ENCODE data around the gene DIP2C. TPM values are rescaled to one million over a fixed set of nuclear protein-coding genes. Genes with fewer than 3 reads are reported as not detected.

Gene DIP2C
- total RNA-seq, 2 experiments from 2014 or later, result 0.70 to 0.76 TPM

DNA sequence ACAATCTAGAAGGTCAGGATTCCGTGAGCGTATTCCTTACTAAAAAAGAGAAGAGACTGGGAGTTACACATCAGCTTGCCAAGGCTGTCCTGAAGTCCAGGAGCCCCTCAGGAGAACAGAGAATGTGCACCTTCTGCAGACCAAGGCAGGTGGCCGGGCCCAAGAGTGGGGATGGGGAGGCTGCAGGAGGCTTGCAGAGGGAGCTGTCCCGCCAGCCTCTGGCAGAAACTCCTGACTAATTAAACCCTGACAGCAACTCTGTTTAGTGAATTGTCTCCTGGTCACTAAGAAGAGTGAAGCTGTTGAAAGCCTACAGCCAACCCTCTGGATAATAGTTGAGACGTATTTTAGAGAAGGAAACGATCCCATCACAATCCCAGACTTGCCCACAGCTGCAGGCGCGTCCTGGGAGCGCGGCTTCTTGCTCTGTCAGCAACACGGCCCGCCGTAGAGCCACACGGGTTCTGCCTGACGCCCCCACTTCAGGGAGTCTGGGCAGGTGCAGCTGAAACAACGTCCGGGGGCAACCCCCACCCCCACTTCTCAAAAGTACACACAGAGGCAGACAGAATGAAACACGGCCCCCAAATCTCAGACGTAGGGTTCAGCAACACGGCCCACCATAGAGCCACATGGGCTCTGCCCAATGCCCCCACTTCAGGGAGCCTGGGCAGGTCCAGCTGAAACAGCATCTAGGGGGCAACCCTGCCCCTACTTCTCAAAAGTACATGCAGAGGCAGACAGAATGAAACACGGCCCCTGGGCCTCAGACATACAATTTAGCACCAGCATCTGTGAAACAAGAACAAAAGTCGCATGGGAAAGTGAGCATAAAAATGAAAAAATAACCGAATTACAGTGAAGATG lies 45.2 kb downstream of the DIP2C start:
- Mint-ChIP-seq H3K4me1 (no peaks in the 10 kb centered on the region), H3K4me3 (no peak overlapping the region), H3K9me3 (no peaks in the 10 kb centered on the region), H3K27me3 (no peaks in the 10 kb centered on the region), H3K36me3 (ENCODE audit: low read depth) (no peaks in the 10 kb centered on the region), H3K27ac (no peak overlapping the region)
- ChIA-PET CTCF (no interaction called here), POLR2A (no interaction called here)
- no peak for DNase-seq

DNA sequence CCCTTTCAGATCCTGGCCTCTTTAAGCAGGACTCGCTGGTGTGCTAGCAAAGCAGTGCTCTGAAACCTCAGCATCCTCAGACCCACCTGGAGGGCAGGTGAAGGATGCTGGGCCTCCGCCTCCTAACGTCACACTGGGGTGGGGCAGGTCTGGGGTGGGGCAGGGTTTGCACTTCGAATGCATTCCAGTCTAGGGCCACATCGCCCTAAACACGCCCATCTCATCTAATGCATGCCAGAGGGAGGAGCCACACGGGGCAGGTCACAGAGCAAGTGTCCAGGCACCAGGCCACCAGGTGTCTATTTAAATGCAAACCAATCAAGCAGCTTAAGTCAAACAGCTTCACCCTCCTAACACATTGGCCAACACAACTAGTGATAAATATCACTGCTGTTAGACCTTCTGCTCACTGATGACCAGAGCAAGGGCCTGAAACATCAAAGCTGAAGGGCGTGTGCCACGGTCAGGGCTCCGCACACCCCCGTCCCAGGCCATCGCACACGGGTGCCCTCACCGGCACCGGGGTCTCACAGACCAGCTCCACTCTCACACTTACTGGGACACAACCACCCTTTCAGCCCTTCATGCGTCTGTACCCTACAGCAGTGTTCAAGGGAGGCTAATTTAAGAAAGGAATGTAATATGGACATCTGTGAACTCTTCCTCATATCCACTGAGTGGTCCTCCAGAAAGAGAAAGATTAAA lies 47.1 kb downstream of the DIP2C start:
- H3K9me3 Mint-ChIP-seq, result no peaks in the 10 kb centered on the region

DNA sequence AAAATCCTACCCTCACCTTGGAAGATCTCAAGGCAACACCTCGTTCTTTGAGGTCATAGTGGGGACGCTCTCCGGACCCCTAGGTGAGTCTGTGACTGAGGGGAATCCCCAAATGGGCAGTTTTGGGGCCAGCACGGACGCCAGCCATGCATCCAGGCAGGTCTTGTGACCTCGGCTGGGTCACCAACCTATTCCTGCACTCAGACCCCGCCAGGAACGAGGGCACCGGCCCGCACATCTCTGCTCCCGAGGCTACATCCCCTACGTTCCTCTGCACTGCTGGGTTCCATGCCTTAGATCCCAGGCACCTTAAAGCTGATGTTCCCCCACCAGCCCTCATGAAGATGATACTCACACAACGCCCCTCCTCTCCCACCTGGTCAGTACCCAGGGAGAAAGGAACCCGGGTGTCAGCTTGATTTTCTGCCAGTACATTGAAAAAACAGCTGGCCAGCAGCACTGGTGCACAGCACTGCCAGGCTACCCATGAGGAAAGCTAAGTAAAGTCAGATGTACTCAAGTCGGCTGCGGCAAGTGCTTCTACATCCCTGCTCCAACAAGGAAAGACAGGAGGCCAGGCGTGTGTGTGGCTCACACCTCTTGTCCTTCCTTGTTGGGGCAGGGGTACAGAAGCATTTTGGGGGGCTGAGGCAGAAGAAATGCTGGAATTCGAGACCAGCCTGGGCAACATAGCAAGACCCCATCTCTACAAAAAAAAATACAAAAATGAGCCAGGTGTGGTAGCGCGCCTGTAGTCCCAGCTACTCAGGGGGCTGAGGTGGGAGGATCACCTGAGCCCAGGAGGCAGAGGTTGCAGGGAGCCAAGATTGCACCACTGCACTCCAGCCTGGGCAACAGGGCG lies 48.1 kb downstream of the DIP2C start:
- ChIA-PET CTCF (no interaction called here), POLR2A (no interaction called here)
- no peak for DNase-seq
- H3K36me3 Mint-ChIP-seq (ENCODE audit: low read depth), result no peaks in the 10 kb centered on the region
- H3K27ac Mint-ChIP-seq, result no peak overlapping the region
- no peaks in the 10 kb centered on the region for H3K9me3 Mint-ChIP-seq
- H3K4me3 Mint-ChIP-seq, result no peak overlapping the region
- H3K4me1 Mint-ChIP-seq, result no peaks in the 10 kb centered on the region
- H3K27me3 Mint-ChIP-seq, result peaks cover 8% of the 10 kb centered on the region

More for the DNA sequence above, 47.1 kb downstream of the DIP2C start:
- no peaks in the 10 kb centered on the region for H3K36me3 Mint-ChIP-seq (ENCODE audit: low read depth)
- peaks cover 3% of the 10 kb centered on the region for H3K27me3 Mint-ChIP-seq
- no peak overlapping the region for H3K27ac Mint-ChIP-seq
- H3K4me3 Mint-ChIP-seq, result no peak overlapping the region
- no peak for DNase-seq
- H3K4me1 Mint-ChIP-seq, result no peaks in the 10 kb centered on the region
- ChIA-PET CTCF (no interaction called here), POLR2A (no interaction called here)

DNA sequence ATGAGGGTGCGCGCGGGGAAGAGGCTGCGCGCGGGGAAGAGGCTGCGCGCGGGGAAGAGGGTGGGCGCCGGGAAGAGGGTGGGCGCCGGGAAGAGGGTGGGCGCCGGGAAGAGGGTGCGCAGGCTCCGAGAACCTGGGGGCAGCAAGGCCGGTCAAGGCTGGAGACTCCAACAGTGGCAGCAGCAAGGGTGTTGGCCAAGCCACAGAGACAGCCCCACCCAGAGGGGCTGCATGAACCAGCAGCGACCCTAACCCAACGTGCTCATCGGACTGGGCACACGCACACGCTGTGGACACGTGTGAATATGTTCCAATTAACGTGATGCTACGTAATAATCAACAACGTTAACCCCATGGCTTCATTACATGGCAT lies 48.8 kb downstream of the DIP2C start:
- ChIA-PET POLR2A (no interaction called here), CTCF (no interaction called here)
- H3K36me3 Mint-ChIP-seq (ENCODE audit: low read depth), result no peaks in the 10 kb centered on the region
- H3K27ac Mint-ChIP-seq, result no peak overlapping the region
- no peak overlapping the region for H3K4me3 Mint-ChIP-seq
- H3K27me3 Mint-ChIP-seq, result peaks cover 10% of the 10 kb centered on the region
- no peak for DNase-seq
- no peaks in the 10 kb centered on the region for H3K4me1 Mint-ChIP-seq
- H3K9me3 Mint-ChIP-seq, result no peaks in the 10 kb centered on the region

GRCh38 chr10:639751-640672 lies 49.5 kb downstream of the DIP2C start:
- ChIA-PET CTCF (no interaction called here), POLR2A (no interaction called here)
- Mint-ChIP-seq H3K36me3 (ENCODE audit: low read depth) (no peaks in the 10 kb centered on the region), H3K4me3 (no peak overlapping the region), H3K9me3 (no peaks in the 10 kb centered on the region), H3K4me1 (no peaks in the 10 kb centered on the region), H3K27ac (no peak overlapping the region), H3K27me3 (peaks cover 10% of the 10 kb centered on the region)
- DNase-seq, result no peak

GRCh38 chr10:639001-639750 lies 50.3 kb downstream of the DIP2C start:
- ChIA-PET POLR2A (no interaction called here), CTCF (no interaction called here)
- Mint-ChIP-seq H3K27ac (no peak overlapping the region), H3K36me3 (ENCODE audit: low read depth) (no peaks in the 10 kb centered on the region), H3K4me3 (no peak overlapping the region), H3K4me1 (no peaks in the 10 kb centered on the region), H3K9me3 (no peaks in the 10 kb centered on the region), H3K27me3 (peaks cover 13% of the 10 kb centered on the region)
- DNase-seq, result no peak

DNA sequence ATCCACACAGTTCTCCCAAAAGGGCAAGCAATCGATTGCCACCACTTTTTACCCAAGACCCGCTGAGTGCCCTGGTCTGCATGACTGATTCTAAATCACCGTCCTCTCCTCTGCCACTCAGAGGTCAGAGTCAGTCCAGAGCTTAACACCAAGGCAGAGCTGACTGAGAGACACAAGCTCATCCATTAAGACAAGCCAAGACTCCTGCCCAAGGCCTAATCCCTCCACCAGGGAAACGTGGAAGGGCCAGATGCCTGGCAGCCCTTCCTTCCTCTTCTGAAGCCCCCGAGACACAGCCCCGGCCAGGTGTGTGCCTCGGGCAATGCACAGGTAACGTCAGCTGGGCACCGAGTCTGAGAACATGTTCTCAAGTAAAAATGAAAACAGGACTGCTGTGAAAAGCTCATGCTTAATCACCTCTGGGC lies 51.7 kb downstream of the DIP2C start:
- Mint-ChIP-seq H3K27ac (no peak overlapping the region), H3K9me3 (no peaks in the 10 kb centered on the region), H3K27me3 (peaks cover 13% of the 10 kb centered on the region), H3K36me3 (ENCODE audit: low read depth) (no peaks in the 10 kb centered on the region), H3K4me3 (no peak overlapping the region), H3K4me1 (no peaks in the 10 kb centered on the region)
- ChIA-PET CTCF (no interaction called here), POLR2A (no interaction called here)
- DNase-seq, result no peak

DNA sequence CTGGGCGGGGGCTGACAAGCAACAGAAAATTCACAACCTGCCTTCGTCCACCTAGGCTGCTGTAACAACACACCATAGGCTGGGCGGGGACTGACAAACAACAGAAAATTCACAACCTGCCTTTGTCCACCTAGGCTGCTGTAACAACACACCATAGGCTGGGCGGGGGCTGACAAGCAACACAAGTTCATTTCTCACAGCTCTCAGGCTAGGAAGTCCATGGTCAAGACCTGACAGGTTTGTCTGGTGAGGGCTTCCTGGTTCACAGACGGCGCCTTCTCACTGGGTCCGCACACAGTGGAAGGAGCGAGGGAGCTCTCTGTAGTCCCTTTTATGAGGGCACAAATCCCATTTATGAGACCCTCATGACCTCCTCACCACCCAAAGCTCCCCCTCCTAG lies 52.2 kb downstream of the DIP2C start:
- ChIA-PET POLR2A (no interaction called here), CTCF (no interaction called here)
- DNase-seq, result no peak
- no peaks in the 10 kb centered on the region for H3K36me3 Mint-ChIP-seq (ENCODE audit: low read depth)
- H3K4me3 Mint-ChIP-seq, result no peak overlapping the region
- peaks cover 13% of the 10 kb centered on the region for H3K27me3 Mint-ChIP-seq
- no peaks in the 10 kb centered on the region for H3K9me3 Mint-ChIP-seq
- H3K4me1 Mint-ChIP-seq, result no peaks in the 10 kb centered on the region
- H3K27ac Mint-ChIP-seq, result no peak overlapping the region

- Mint-ChIP-seq H3K27ac (no peak overlapping the region), H3K4me3 (no peak overlapping the region), H3K4me1 (no peaks in the 10 kb centered on the region), H3K27me3 (peaks cover 13% of the 10 kb centered on the region), H3K9me3 (no peaks in the 10 kb centered on the region), H3K36me3 (ENCODE audit: low read depth) (no peaks in the 10 kb centered on the region)
- POLR2A ChIA-PET, result no interaction called here
- CTCF ChIA-PET, result no interaction called here
- DNase-seq, result no peak
These were observed 52.7 kb downstream of the DIP2C start for GRCh38 chr10:636769-637168.

- ChIA-PET POLR2A (no interaction called here), CTCF (no interaction called here)
- no peaks in the 10 kb centered on the region for H3K9me3 Mint-ChIP-seq
- no peaks in the 10 kb centered on the region for H3K4me1 Mint-ChIP-seq
- no peaks in the 10 kb centered on the region for H3K36me3 Mint-ChIP-seq (ENCODE audit: low read depth)
- peaks cover 13% of the 10 kb centered on the region for H3K27me3 Mint-ChIP-seq
- DNase-seq, result no peak
- no peak overlapping the region for H3K4me3 Mint-ChIP-seq
- H3K27ac Mint-ChIP-seq, result no peak overlapping the region
These were observed 53.3 kb downstream of the DIP2C start for GRCh38 chr10:636016-636730.

DNA sequence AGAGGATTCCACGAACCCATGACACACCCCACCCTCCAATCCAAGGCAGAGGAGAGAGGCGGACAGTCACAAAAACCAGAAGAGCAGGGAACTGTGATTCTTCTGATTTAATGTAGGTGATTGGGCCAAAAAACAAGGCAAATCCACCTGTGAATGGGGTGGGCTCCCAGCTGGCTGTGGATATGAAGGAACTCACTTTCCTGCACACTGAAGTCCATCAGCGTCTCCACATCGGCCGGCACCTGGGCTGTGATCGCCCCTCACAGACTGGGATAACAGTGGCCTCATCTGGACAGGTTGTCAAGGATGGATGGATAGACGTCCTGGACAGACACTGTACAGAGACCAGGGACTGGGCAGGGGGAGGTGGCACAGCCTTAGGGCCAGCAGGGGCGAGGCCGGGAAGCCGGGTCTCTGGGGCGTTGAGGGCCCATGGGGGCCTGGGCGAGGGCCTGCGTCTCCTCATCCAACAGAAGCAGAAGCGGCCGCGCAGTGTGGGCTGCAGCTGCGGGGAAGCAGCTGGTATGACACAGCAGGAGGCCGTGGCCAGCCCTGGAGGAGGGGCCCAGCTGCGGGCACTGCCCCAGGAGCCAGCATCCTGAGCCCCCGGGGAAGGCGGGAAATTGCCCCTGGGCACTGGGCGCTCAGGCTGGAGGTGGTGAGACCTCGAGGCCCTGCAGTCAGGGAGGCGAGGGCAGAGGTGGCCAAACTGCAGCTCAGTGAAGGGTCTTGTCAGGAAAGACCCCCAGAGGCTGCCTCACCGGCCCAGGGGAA lies 54.2 kb downstream of the DIP2C start:
- POLR2A ChIA-PET, result no interaction called here
- no peak overlapping the region for H3K27ac Mint-ChIP-seq
- H3K4me1 Mint-ChIP-seq, result no peaks in the 10 kb centered on the region
- CTCF ChIA-PET, result no interaction called here
- H3K9me3 Mint-ChIP-seq, result no peaks in the 10 kb centered on the region
- H3K27me3 Mint-ChIP-seq, result peaks cover 13% of the 10 kb centered on the region
- H3K36me3 Mint-ChIP-seq (ENCODE audit: low read depth), result no peaks in the 10 kb centered on the region
- H3K4me3 Mint-ChIP-seq, result no peak overlapping the region
- no peak for DNase-seq

All from activated CD4-positive, alpha-beta memory T cell treated with anti-CD3 and anti-CD28 coated beads, Interleukin-2, amount 10 ng/mL, durations not matched to agents 7 days and 5 days (primary cell).